Fibroblast of pulmonary artery (primary cell): Measurements from ENCODE around the gene CDH20.
A peak's percentile ranks its signal among the peaks of the same experiment; 100 is the strongest.
"Not testable (repeated sequence)": the region's sequence is repeated elsewhere in the genome, so short reads cannot be mapped to it uniquely, and the experiment has no call there.

Experiments
- DNase-seq: peaks from one replicate; pipeline ENCODE4 v3.0.0-alpha.2; 2010; ENCODE audit warnings: low read depth
- H3K4me3 ChIP-seq: replicated peaks from 2 replicates; pipeline ENCODE4 v1.5.1; 2011; ENCODE audit warnings: low read depth, mild to moderate bottlenecking, control low read depth, low read length, moderate library complexity
- TF ChIP-seq, protein P1 (sequence below): IDR thresholded peaks from 2 replicates; pipeline ENCODE4 v1.5.1; 2011; ENCODE audit warnings: mild to moderate bottlenecking, control low read depth, low read length, inconsistent platforms; ENCODE audit errors: missing control alignments

Gene CDH20

DNA sequence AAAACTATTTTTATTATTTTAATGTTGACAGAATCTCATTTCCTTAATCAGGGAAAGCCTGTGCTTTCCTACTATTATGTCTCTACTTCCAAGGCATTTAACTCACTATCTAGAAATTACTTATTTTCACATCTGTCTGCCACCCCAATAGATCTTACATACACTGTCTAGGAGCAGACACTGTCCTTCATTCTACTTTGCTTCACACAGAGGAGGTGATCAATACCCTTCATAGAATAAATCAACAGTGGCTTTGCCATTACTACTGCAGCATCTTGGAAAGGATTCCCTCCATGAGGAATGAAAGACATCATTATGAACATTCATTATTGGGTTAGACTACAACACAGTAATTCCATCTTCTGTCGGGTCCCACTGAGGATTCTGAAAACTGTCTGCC, 31.7 kb downstream of the CDH20 start:
- H3K4me3 ChIP-seq: no peak overlapping the region
- TF ChIP-seq, protein P1, sequence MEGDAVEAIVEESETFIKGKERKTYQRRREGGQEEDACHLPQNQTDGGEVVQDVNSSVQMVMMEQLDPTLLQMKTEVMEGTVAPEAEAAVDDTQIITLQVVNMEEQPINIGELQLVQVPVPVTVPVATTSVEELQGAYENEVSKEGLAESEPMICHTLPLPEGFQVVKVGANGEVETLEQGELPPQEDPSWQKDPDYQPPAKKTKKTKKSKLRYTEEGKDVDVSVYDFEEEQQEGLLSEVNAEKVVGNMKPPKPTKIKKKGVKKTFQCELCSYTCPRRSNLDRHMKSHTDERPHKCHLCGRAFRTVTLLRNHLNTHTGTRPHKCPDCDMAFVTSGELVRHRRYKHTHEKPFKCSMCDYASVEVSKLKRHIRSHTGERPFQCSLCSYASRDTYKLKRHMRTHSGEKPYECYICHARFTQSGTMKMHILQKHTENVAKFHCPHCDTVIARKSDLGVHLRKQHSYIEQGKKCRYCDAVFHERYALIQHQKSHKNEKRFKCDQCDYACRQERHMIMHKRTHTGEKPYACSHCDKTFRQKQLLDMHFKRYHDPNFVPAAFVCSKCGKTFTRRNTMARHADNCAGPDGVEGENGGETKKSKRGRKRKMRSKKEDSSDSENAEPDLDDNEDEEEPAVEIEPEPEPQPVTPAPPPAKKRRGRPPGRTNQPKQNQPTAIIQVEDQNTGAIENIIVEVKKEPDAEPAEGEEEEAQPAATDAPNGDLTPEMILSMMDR: no peak
- DNase-seq: no peak

DNA sequence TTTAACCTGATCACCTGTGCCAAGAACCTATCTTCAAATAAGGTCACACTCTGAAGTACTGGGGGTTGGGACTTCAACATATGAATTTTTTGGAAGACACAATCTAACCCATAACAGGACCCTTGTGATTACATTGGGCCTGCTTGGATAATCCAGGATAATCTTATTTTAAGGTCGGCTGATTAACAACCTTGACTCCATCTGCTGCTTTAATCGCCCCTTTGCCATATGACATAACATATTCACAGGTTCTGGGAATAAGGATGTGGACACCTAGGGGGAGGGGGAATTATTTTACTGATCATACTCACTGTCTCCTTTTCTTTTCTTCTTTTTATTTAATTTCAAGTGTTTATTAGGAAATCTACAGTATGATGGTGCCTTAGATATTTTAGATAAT, 34.8 kb downstream of the CDH20 start:
- no peak for DNase-seq
- H3K4me3 ChIP-seq: no peak overlapping the region
- TF ChIP-seq, protein P1: no peak

GRCh38 chr18:61369671-61370070, 36.4 kb downstream of the CDH20 start:
- not testable (repeated sequence) for DNase-seq, H3K4me3 ChIP-seq

DNA sequence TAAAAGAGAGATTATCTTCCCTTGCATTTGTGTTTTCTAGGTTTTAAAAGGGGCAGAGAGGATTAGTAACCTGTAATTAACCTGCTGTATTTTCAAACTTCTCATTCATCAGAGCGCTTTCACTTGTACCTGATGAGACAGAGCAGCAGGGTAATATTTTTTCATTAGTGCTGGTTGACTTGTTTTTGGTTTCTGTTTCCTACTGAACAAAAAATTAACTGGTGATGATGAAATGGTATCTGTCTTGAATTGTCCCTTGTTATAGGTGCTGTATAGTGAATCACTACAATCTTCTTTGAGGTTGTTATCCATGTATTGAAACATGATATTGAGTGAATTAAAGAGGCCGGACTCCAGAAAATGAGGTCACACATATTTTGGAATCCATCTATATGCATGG, 37.9 kb downstream of the CDH20 start:
- TF ChIP-seq, protein P1: no peak
- no peak for DNase-seq

DNA sequence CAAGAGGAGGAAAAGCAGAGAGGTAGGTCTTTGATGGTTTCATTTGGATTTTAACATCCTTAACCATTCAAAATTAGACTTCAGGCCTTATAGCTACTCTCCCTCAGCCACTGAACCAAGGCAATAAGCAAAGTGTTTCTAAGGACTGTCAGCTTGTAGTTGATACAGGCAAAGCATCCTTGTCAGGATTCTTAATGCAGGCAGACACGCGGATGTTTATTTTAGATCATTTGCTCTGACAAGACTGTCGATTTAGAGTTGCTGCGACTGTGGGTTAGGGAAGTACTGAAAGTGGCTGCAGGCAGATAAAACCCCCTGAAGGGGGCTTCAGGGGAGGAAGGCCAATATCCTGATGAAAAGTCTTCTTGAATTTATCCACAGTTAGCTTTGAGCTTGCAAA, 46.6 kb downstream of the CDH20 start:
- TF ChIP-seq, protein P1: no peak
- H3K4me3 ChIP-seq: no peak overlapping the region
- DNase-seq: no peak

More for the DNA sequence above, 37.9 kb downstream of the CDH20 start:
- no peak overlapping the region for H3K4me3 ChIP-seq

- H3K4me3 ChIP-seq: no peak overlapping the region
- TF ChIP-seq, protein P1: no peak
- DNase-seq: peak; percentile 45
These were observed 54.8 kb downstream of the CDH20 start for GRCh38 chr18:61388010-61388409.

GRCh38 chr18:61394983-61395382, 61.8 kb downstream of the CDH20 start:
- peak; percentile 22 for DNase-seq
- TF ChIP-seq, protein P1: no peak
- H3K4me3 ChIP-seq: no peak overlapping the region

- no peak overlapping the region for H3K4me3 ChIP-seq
- TF ChIP-seq, protein P1: no peak
- no peak for DNase-seq
These were observed 64.0 kb downstream of the CDH20 start for GRCh38 chr18:61397222-61397621.
